Loucy (cell line): ENCODE data around the gene ARL11.

Experiments used
- H2AFZ ChIP-seq: fragments of 200-600 bp; sonication (generic); 2 replicates; pipeline ENCODE4 v1.6.0; 2016; ENCODE audit warnings: antibody characterized with exemption, mild to moderate bottlenecking, low read length, moderate library complexity
- H3F3A ChIP-seq: fragments of 200-600 bp; 2 replicates; pipeline ENCODE4 v1.6.0; 2016; ENCODE audit warnings: antibody characterized with exemption, low read depth, mild to moderate bottlenecking
- H3K27me3 ChIP-seq: fragments of 200-600 bp; sonication (generic); 2 replicates; pipeline ENCODE4 v1.6.1; 2014; ENCODE audit warnings: low read length, mild to moderate bottlenecking; ENCODE audit not compliant: insufficient read depth, poor library complexity, severe bottlenecking
- H3K36me3 ChIP-seq: fragments of 200-600 bp; sonication (generic); 2 replicates; pipeline ENCODE4 v1.6.1; 2016; ENCODE audit warnings: low read length; ENCODE audit not compliant: insufficient read depth
- H3K4me1 ChIP-seq: fragments of 200-600 bp; sonication (generic); 2 replicates; pipeline ENCODE4 v1.5.1; 2014; ENCODE audit warnings: low read length, mild to moderate bottlenecking; ENCODE audit not compliant: insufficient read depth, poor library complexity, severe bottlenecking
- H3K4me2 ChIP-seq: fragments of 200-600 bp; sonication (generic); 2 replicates; pipeline ENCODE4 v1.6.0; 2014; ENCODE audit warnings: antibody characterized with exemption, low read length, low read depth, mild to moderate bottlenecking; ENCODE audit not compliant: poor library complexity, severe bottlenecking
- H3K4me3 ChIP-seq: fragments of 200-600 bp; sonication (generic); 2 replicates; pipeline ENCODE4 v1.5.1; 2014; ENCODE audit warnings: low read length, mild to moderate bottlenecking, mixed read lengths; ENCODE audit not compliant: poor library complexity, severe bottlenecking
- H3K79me2 ChIP-seq: fragments of 200-600 bp; sonication (generic); 2 replicates; pipeline ENCODE4 v1.6.1; 2014; ENCODE audit warnings: low read length; ENCODE audit not compliant: insufficient read depth
- H3K9ac ChIP-seq: fragments of 200-600 bp; sonication (generic); 2 replicates; pipeline ENCODE4 v1.6.0; 2014; ENCODE audit warnings: mild to moderate bottlenecking, low read depth, low read length, moderate library complexity; ENCODE audit not compliant: poor library complexity, severe bottlenecking
- H3K9me2 ChIP-seq: fragments of 200-600 bp; sonication (generic); replicated peaks from 2 replicates; pipeline ENCODE4 v1.6.1; 2016; ENCODE audit warnings: low read depth, low read length, mixed read lengths
- H3K9me3 ChIP-seq: fragments of 200-600 bp; sonication (generic); 2 replicates; pipeline ENCODE4 v1.6.1; 2014; ENCODE audit warnings: mild to moderate bottlenecking, antibody characterized with exemption, low read length, low read depth; ENCODE audit not compliant: insufficient read depth
- H4K20me1 ChIP-seq: fragments of 200-600 bp; sonication (generic); 2 replicates; pipeline ENCODE4 v1.6.0; 2014; ENCODE audit warnings: antibody characterized with exemption, low read length, mild to moderate bottlenecking; ENCODE audit not compliant: insufficient read depth, poor library complexity, severe bottlenecking
- CTCF ChIP-seq: fragments of 200-600 bp; sonication (generic); conservative IDR thresholded peaks from 2 replicates; pipeline ENCODE4 v1.5.1; 2014; ENCODE audit warnings: mild to moderate bottlenecking, antibody characterized with exemption, low read length
- EZH2phosphoT487 ChIP-seq: fragments of 200-600 bp; IDR thresholded peaks from 2 replicates; pipeline ENCODE4 v1.6.1; 2018; ENCODE audit warnings: antibody characterized with exemption, mild to moderate bottlenecking, moderate library complexity, borderline replicate concordance

Gene ARL11

GRCh38 chr13:49584771-49585182, 43.5 kb upstream of the ARL11 start:
- H2AFZ ChIP-seq = peak overlapping the region; percentile 96
- no peaks in the 10 kb centered on the region for H3K27me3 ChIP-seq
- H3K4me1 ChIP-seq = peaks cover 31% of the 10 kb centered on the region
- H3K4me2 ChIP-seq = peak overlapping the region; percentile 88
- H3F3A ChIP-seq = no peaks in the 10 kb centered on the region
- H3K9me2 ChIP-seq = no peaks in the 10 kb centered on the region
- no peaks in the 10 kb centered on the region for H3K9me3 ChIP-seq
- H4K20me1 ChIP-seq = peaks cover 6% of the 10 kb centered on the region
- H3K4me3 ChIP-seq = peak overlapping the region; percentile 86
- no peaks in the 10 kb centered on the region for H3K36me3 ChIP-seq
- peak overlapping the region; percentile 76 for H3K9ac ChIP-seq
- H3K79me2 ChIP-seq = peaks cover 22% of the 10 kb centered on the region; the same call in 1 of the 2 replicates
- TF ChIP-seq EZH2phosphoT487 = no peak
- no peak for TF ChIP-seq CTCF

- Histone ChIP-seq H2AFZ (peak within 1 kb of the TSS; percentile 96), H3K9ac (peak within 1 kb of the TSS; percentile 76), H3K36me3 (no peaks in the 10 kb centered on the region), H3K4me2 (peak within 1 kb of the TSS; percentile 88), H4K20me1 (peaks cover 6% of the 10 kb centered on the region), H3K4me1 (peaks cover 31% of the 10 kb centered on the region), H3K9me2 (no peaks in the 10 kb centered on the region), H3K9me3 (no peaks in the 10 kb centered on the region), H3K4me3 (peak within 1 kb of the TSS; percentile 86), H3K79me2 (peaks cover 22% of the 10 kb centered on the region; the same call in 1 of the 2 replicates), H3K27me3 (no peaks in the 10 kb centered on the region), H3F3A (no peaks in the 10 kb centered on the region)
- TF ChIP-seq EZH2phosphoT487 = no peak
- no peak for TF ChIP-seq CTCF
Measured at GRCh38 chr13:49585220-49586157, 42.8 kb upstream of the ARL11 start, which contains the start of gene RCBTB1. Gene RCBTB1, minus strand, starts transcription at chr13:49585558. Its CDS starts 18,279 bp downstream, at chr13:49567279.

- no peak for TF ChIP-seq EZH2phosphoT487
- no peak for TF ChIP-seq CTCF
- Histone ChIP-seq H3K4me2 (no peak overlapping the region), H3K4me1 (peaks cover 23% of the 10 kb centered on the region), H3K9me2 (no peaks in the 10 kb centered on the region), H3K79me2 (peaks cover 22% of the 10 kb centered on the region; the same call in 1 of the 2 replicates), H3K4me3 (no peak overlapping the region), H3K9me3 (no peaks in the 10 kb centered on the region), H3K36me3 (no peaks in the 10 kb centered on the region), H3K9ac (no peak overlapping the region), H4K20me1 (peaks cover 6% of the 10 kb centered on the region), H2AFZ (no peak overlapping the region), H3K27me3 (no peaks in the 10 kb centered on the region), H3F3A (no peaks in the 10 kb centered on the region)
Measured at GRCh38 chr13:49586717-49587116, 41.6 kb upstream of the ARL11 start.
